Right kidney (tissue), 1 donor: ENCODE measurements around the gene ZBTB7B.

Experiments
- DNase-seq: peaks from one replicate; pipeline ENCODE4 v3.0.0-alpha.2; 2016

ZBTB7B gene

DNA sequence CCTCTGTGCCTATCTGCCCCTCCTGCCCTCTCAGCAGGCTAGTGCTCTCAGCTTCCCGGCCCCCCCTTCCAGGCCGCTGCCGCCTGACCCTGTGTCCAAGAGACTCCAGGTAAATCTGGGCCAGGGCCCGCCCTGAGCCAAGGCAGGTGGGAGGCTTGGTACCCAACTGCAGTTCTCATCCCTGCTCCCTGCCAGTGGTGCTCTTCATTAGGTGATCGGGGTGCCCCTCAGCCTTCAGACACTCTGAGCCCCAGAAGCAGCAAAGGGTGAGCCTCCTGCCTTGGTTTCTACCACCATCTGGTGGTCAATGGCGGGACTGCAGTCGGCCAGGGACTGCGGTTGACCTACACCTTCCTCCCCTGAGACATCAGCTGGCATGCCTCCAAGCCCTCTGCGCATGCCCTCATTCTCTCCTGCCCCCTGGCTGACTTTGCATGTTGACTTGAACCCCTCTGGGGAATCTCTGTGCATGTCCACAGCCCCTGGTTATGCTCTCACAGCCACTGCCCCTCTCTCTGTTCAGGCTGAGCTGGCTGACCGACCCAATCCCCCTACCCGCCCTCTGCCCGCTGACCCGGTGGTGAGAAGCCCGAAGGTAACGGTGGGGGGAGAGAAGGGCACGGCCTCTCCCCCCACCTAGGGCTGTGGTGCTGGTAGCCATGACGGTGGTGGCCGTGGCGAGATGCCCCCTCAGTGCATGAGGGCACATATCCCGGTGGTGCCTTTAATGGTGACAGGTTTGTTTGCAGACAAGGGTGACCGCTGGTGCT lies 59.0 kb downstream of the ZBTB7B start:
- DNase-seq: peak; percentile 80

DNA sequence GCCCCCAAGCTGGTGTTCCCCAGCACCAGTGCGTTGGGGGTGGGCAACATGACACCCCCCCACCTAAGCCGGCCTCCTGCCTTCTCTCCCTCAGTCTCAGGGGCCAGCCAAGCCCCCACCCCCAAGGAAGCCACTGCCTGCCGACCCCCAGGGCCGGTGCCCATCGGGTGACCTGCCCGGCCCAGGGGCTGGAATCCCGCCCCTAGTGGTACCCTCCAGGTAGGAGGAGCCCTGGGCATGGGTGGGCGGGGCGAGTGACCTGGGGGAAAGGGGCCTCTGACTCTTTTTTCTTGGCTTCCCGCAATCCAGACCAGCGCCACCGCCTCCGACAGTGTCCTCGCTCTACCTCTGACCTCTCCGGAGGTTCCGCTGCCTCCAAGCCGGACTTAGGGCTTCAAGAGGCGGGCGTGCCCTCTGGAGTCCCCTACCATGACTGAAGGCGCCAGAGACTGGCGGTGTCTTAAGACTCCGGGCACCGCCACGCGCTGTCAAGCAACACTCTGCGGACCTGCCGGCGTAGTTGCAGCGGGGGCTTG lies 59.6 kb downstream of the ZBTB7B start:
- DNase-seq: peak; percentile 64

GRCh38 chr1:155062702-155063411 lies 60.3 kb downstream of the ZBTB7B start:
- DNase-seq: peak; percentile 77

DNA sequence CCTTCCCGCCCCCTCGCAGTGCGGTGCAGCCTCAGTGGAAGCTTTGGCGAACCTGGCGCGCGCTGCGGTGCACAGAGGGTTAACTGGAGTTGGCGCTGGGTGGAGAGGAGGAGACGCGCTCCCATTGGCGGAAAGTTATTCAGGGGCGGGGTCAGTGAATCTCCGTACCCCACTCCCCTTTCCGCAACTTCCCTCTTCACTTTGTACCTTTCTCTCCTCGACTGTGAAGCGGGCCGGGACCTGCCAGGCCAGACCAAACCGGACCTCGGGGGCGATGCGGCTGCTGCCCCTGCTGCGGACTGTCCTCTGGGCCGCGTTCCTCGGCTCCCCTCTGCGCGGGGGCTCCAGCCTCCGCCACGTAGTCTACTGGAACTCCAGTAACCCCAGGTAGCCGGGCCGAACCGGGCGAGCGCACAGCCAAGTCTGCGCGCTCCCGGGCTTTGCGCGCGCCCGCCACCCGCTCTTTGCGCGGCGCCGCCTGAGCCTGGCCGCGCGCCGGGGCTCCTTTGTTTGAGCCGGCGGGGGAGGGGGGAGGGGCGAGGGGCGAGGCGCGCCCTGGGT lies 61.0 kb downstream of the ZBTB7B start, which contains the start of gene EFNA4:
TSS of gene EFNA4 (plus strand) at position 191 of the 561 bp plus-strand sequence. CDS start at position 275, 84 bp downstream.
- DNase-seq: peak; percentile 94

GRCh38 chr1:155064111-155064831 lies 61.7 kb downstream of the ZBTB7B start:
- no peak for DNase-seq

DNA sequence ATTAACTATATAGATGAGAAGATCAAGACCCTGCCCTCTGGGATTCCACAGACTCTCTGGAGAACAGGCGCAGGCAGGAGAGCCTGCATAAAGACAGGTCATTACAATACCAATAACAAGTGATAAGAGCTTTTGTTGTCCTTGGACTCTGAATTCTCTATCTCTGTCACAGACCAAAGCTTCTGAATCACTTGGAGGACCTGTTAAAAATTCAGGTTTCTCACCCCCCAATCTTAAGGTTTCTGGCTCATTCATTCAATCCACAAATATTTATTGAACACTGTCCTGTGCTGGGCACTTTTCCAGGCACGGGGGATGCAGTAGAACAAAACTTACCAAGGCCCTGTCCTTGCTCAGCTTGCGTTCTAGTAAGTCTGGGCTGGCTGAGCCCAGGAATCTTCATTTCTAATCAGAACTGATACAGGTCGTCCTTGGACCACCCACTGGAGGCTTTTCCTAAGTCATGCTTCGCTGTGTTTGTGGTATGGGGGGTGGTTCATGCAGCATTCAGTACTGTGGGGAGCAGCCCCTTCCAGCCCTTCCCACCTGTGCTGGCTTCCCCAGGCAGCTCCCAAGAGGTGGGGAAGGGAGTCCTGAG lies 62.3 kb downstream of the ZBTB7B start:
- DNase-seq: no peak

DNA sequence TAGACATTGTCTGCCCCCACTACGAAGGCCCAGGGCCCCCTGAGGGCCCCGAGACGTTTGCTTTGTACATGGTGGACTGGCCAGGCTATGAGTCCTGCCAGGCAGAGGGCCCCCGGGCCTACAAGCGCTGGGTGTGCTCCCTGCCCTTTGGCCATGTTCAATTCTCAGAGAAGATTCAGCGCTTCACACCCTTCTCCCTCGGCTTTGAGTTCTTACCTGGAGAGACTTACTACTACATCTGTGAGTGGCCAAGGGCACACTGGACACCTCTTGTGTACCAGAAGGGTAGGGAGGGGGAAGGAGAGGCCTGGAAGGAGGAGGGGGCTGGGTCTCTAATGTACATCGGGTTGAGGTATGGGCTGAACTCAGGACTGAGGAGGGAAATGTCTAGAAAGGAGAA lies 64.2 kb downstream of the ZBTB7B start:
- DNase-seq: no peak
